B cell (primary cell): ENCODE data around the gene PPP6R3.

Source experiments
- EZH2 ChIP-seq: IDR thresholded peaks from 2 replicates; pipeline ENCODE4 v1.6.1; 2012; ENCODE audit warnings: borderline replicate concordance, low read depth, mild to moderate bottlenecking, moderate library complexity, low read length; ENCODE audit not compliant: insufficient read depth, poor library complexity, severe bottlenecking
- TF ChIP-seq, protein P1 (sequence below): fragments of 200-600 bp; IDR thresholded peaks from one replicate; pipeline ENCODE4 v1.8.0; 2022; ENCODE audit warnings: antibody characterized with exemption, mild to moderate bottlenecking

DNA sequence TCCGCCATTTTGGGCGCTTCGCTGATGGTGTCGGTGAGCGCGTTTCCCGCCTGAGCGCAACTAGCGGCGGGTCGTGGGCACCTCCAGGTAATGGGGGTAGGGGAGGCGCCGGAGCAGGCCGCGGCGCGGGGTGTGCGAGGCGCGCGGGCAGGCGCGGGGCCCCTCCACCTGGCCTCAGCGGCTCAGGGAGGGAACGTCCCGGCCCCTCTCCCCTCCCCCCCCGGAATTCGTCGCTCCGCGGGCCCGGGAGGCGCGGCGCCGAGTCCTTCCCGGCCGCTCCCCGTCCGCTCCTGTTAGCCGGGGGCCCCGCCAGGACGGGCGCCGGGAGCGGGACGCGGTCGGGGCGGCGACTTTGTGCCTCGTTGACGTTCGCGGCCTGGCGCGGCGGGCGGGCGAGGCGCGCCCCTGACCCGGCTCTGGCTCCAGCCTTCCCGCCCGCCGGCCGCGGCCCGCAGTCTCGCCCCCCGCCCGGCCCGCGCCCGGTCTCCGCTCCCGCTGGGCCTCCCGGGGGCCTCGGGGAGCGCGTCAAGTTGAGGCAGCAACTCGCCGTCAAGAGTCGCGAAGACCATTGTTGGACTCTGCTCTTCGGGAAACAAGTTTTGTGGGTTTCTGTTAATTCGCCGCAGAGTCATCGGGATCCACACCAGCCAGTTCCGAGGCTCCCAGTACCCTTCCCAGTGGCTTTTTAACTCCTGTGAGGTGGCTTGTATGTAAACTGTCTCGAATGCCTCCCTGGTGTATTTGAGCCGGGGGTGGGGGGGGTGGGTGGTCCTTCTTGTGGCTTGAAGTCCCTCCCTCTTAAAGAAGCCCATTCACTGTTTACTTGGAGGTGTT lies at the start of gene PPP6R3:
- TF ChIP-seq, protein P1, sequence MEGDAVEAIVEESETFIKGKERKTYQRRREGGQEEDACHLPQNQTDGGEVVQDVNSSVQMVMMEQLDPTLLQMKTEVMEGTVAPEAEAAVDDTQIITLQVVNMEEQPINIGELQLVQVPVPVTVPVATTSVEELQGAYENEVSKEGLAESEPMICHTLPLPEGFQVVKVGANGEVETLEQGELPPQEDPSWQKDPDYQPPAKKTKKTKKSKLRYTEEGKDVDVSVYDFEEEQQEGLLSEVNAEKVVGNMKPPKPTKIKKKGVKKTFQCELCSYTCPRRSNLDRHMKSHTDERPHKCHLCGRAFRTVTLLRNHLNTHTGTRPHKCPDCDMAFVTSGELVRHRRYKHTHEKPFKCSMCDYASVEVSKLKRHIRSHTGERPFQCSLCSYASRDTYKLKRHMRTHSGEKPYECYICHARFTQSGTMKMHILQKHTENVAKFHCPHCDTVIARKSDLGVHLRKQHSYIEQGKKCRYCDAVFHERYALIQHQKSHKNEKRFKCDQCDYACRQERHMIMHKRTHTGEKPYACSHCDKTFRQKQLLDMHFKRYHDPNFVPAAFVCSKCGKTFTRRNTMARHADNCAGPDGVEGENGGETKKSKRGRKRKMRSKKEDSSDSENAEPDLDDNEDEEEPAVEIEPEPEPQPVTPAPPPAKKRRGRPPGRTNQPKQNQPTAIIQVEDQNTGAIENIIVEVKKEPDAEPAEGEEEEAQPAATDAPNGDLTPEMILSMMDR, result no peak
- no peak for TF ChIP-seq EZH2
